H1 (cell line): ENCODE measurements around the gene NSUN6. TPM values are rescaled to one million over a fixed set of nuclear protein-coding genes. Genes with fewer than 3 reads are reported as not detected.

Experiments
- CTCF ChIA-PET: fragments of 300-600 bp; sonication (Branson Sonifier 250); formaldehyde crosslinking; loops from one replicate; lab custom pipeline; 2021; ENCODE audit not compliant: partially characterized antibody; lab: Charles Lee
- POLR2A ChIA-PET: fragments of 300-600 bp; sonication (Branson Sonifier 250); formaldehyde crosslinking; loops from one replicate; lab custom pipeline; 2021; ENCODE audit warnings: inconsistent platforms; ENCODE audit not compliant: partially characterized antibody; lab: Charles Lee
- DNase-seq, 2 experiments: peaks; one replicate each; pipeline versions ENCODE4 v3.0.0 to v3.0.0-alpha.2; 2010 to 2022; ENCODE audit warnings: low spot score in 2 of 2, low read depth in 1 of 2, mixed read lengths in 1 of 2
- FAIRE-seq: peaks from 2 replicates; lab custom pipeline; 2011; peaks lifted over from hg19 to GRCh38; lab: Jason Lieb, UNC
- H2AFZ ChIP-seq: 2 replicates; pipeline ENCODE4 v1.8.1; 2012; ENCODE audit warnings: low read length, inconsistent platforms
- H2AK5ac ChIP-seq: 2 replicates; pipeline ENCODE4 v1.6.1; 2013; ENCODE audit warnings: low read depth, low read length
- H2BK120ac ChIP-seq: replicated peaks from 2 replicates; pipeline ENCODE3; 2013; ENCODE audit warnings: low read depth, low read length, inconsistent platforms
- H2BK12ac ChIP-seq: 2 replicates; pipeline ENCODE4 v1.6.1; 2013; ENCODE audit warnings: low read depth, low read length
- H2BK15ac ChIP-seq: 2 replicates; pipeline ENCODE4 v1.6.1; 2013; ENCODE audit warnings: low read length
- H2BK20ac ChIP-seq: 2 replicates; pipeline ENCODE4 v1.6.1; 2013; ENCODE audit warnings: low read length
- H2BK5ac ChIP-seq: 2 replicates; pipeline ENCODE4 v1.6.1; 2013; ENCODE audit warnings: low read depth, low read length
- H3K14ac ChIP-seq: 2 replicates; pipeline ENCODE4 v1.6.1; 2013; ENCODE audit warnings: inconsistent platforms; ENCODE audit not compliant: insufficient read length
- H3K18ac ChIP-seq: 2 replicates; pipeline ENCODE4 v1.6.1; 2013; ENCODE audit warnings: low read length; ENCODE audit errors: extremely low read depth
- H3K23ac ChIP-seq: 2 replicates; pipeline ENCODE4 v1.6.1; 2013; ENCODE audit warnings: inconsistent platforms; ENCODE audit not compliant: insufficient read length
- H3K23me2 ChIP-seq: 2 replicates; pipeline ENCODE4 v1.6.1; 2013; ENCODE audit warnings: low read depth, low read length
- H3K27ac ChIP-seq: 2 replicates; pipeline ENCODE4 v1.6.1; 2011; ENCODE audit warnings: low read depth, low read length, inconsistent platforms
- H3K27me3 ChIP-seq, 4 experiments: replicated peaks in 1 of 4; 1 replicate in 1 of 4; 2 replicates in 3 of 4; pipeline versions ENCODE4 v1.6.1 to v1.8.1; 2011 to 2013; ENCODE audit warnings: low read length in 3 of 4, mild to moderate bottlenecking in 3 of 4, inconsistent platforms in 2 of 4, mixed read lengths in 2 of 4, moderate library complexity in 1 of 4; ENCODE audit not compliant: control insufficient read depth in 3 of 4, insufficient read depth in 3 of 4; ENCODE audit errors: extremely low read depth in 1 of 4
- H3K36me3 ChIP-seq, 4 experiments: 2 replicates each; pipeline versions ENCODE4 v1.6.1 to v1.8.1; 2011 to 2013; ENCODE audit warnings: mild to moderate bottlenecking in 4 of 4, low read length in 3 of 4, moderate library complexity in 2 of 4, control low read depth in 1 of 4, inconsistent platforms in 1 of 4; ENCODE audit not compliant: insufficient read depth in 4 of 4, control insufficient read depth in 2 of 4
- H3K4ac ChIP-seq: replicated peaks from 2 replicates; pipeline ENCODE3; 2013; ENCODE audit warnings: low read length, low read depth, mixed read lengths, inconsistent platforms; ENCODE audit not compliant: insufficient read length
- H3K4me1 ChIP-seq, 4 experiments: replicated peaks in 1 of 4; 1 replicate in 1 of 4; 2 replicates in 3 of 4; pipeline versions ENCODE4 v1.6.1 to v1.8.1; 2011 to 2013; ENCODE audit warnings: low read length in 3 of 4, inconsistent platforms in 2 of 4, mixed read lengths in 1 of 4; ENCODE audit not compliant: insufficient read depth in 4 of 4, control insufficient read depth in 3 of 4
- H3K4me2 ChIP-seq, 2 experiments: 2 replicates each; pipeline versions ENCODE4 v1.6.1 to v1.8.1; 2011 to 2013; ENCODE audit warnings: low read depth in 2 of 2, low read length in 2 of 2, control low read depth in 1 of 2, inconsistent platforms in 1 of 2, mild to moderate bottlenecking in 1 of 2; ENCODE audit not compliant: insufficient read depth in 1 of 2
- H3K4me3 ChIP-seq, 4 experiments: fragments of 200-600, 300-600 bp in 1 of 4; sonication (generic), shearing (Covaris generic), sonication (Bioruptor Twin) in 1 of 4; 2 replicates each; pipeline versions ENCODE4 v1.5.1 to v1.8.1; 2011 to 2016; ENCODE audit warnings: low read length in 4 of 4, low read depth in 3 of 4, control low read depth in 2 of 4, inconsistent platforms in 2 of 4, mild to moderate bottlenecking in 2 of 4, mixed read lengths in 1 of 4, moderate library complexity in 1 of 4; ENCODE audit not compliant: insufficient read depth in 2 of 4; ENCODE audit errors: extremely low read depth in 1 of 4
- H3K56ac ChIP-seq: replicated peaks from 2 replicates; pipeline ENCODE3; 2013; ENCODE audit warnings: low read depth, mild to moderate bottlenecking, mixed read lengths, low read length, inconsistent platforms; ENCODE audit not compliant: insufficient read length
- H3K79me1 ChIP-seq: 2 replicates; pipeline ENCODE4 v1.6.1; 2013; ENCODE audit warnings: low read depth, low read length, control low read depth
- H3K79me2 ChIP-seq, 2 experiments: 2 replicates each; pipeline versions ENCODE4 v1.6.1 to v1.8.1; 2012 to 2013; ENCODE audit warnings: low read length in 2 of 2, mild to moderate bottlenecking in 2 of 2, inconsistent platforms in 1 of 2; ENCODE audit not compliant: insufficient read depth in 2 of 2, control insufficient read depth in 1 of 2
- H3K9ac ChIP-seq, 4 experiments: replicated peaks in 1 of 4; 1 replicate in 1 of 4; 2 replicates in 3 of 4; pipeline versions ENCODE4 v1.6.1 to v1.8.1; 2011 to 2013; ENCODE audit warnings: low read depth in 3 of 4, low read length in 3 of 4, control low read depth in 2 of 4, mild to moderate bottlenecking in 2 of 4, moderate library complexity in 2 of 4, inconsistent platforms in 1 of 4; ENCODE audit errors: extremely low read depth in 1 of 4
- H3K9me3 ChIP-seq, 2 experiments: 2 replicates each; pipeline versions ENCODE4 v1.6.1 to v1.8.1; 2012 to 2013; ENCODE audit warnings: mild to moderate bottlenecking in 2 of 2, moderate library complexity in 2 of 2, control low read depth in 1 of 2, inconsistent platforms in 1 of 2, low read depth in 1 of 2, low read length in 1 of 2, mixed read lengths in 1 of 2; ENCODE audit not compliant: insufficient read depth in 2 of 2
- H4K20me1 ChIP-seq, 2 experiments: replicated peaks in 1 of 2; 2 replicates each; pipeline versions ENCODE3 to v1.8.1; 2011 to 2013; ENCODE audit warnings: inconsistent platforms in 2 of 2, low read length in 2 of 2, mild to moderate bottlenecking in 1 of 2; ENCODE audit not compliant: insufficient read depth in 2 of 2, control insufficient read depth in 1 of 2
- H4K5ac ChIP-seq: 2 replicates; pipeline ENCODE4 v1.6.1; 2013; ENCODE audit warnings: low read length, low read depth, mixed read lengths, inconsistent platforms; ENCODE audit not compliant: insufficient read length
- H4K8ac ChIP-seq: 2 replicates; pipeline ENCODE4 v1.8.0; 2013; ENCODE audit warnings: mild to moderate bottlenecking, moderate library complexity, low read length, inconsistent platforms; ENCODE audit not compliant: insufficient read depth; ENCODE audit errors: extremely low read depth
- H4K91ac ChIP-seq: replicated peaks from 2 replicates; pipeline ENCODE3; 2013; ENCODE audit warnings: low read length, mixed read lengths, inconsistent platforms; ENCODE audit not compliant: insufficient read length
- CEBPB ChIP-seq: IDR thresholded peaks from 2 replicates; pipeline ENCODE4 v1.6.1; 2012; ENCODE audit warnings: low read depth, low read length
- CREB1 ChIP-seq: IDR thresholded peaks from 2 replicates; pipeline ENCODE4 v1.6.1; 2012; ENCODE audit warnings: inconsistent platforms
- CTCF ChIP-seq, 3 experiments: IDR thresholded peaks; 1 replicate in 2 of 3; 2 replicates in 1 of 3; pipeline versions ENCODE4 v1.5.1 to v1.6.1; 2011; ENCODE audit warnings: low read length in 3 of 3, mild to moderate bottlenecking in 3 of 3, inconsistent platforms in 2 of 3, low read depth in 1 of 3, moderate library complexity in 1 of 3; ENCODE audit not compliant: insufficient read depth in 1 of 3; ENCODE audit errors: control extremely low read depth in 1 of 3
- PHF8 ChIP-seq: fragments of 200-600 bp; sonication (generic); conservative IDR thresholded peaks from 2 replicates; pipeline ENCODE4 v1.7.1; 2012; ENCODE audit warnings: low read depth, mild to moderate bottlenecking, inconsistent platforms, low read length, moderate library complexity
- POLR2A ChIP-seq, 2 experiments: IDR thresholded peaks; 1 replicate in 1 of 2; 2 replicates in 1 of 2; pipeline ENCODE4 v1.6.1; 2011; ENCODE audit warnings: low read depth in 2 of 2, low read length in 2 of 2, mild to moderate bottlenecking in 2 of 2; ENCODE audit errors: control extremely low read depth in 1 of 2
- POU5F1 ChIP-seq: IDR thresholded peaks from 2 replicates; pipeline ENCODE4 v1.6.1; 2011; ENCODE audit warnings: low read depth, mild to moderate bottlenecking, low read length, moderate library complexity
- RXRA ChIP-seq: IDR thresholded peaks from 2 replicates; pipeline ENCODE4 v1.6.1; 2011; ENCODE audit warnings: low read depth, mild to moderate bottlenecking, low read length, moderate library complexity; ENCODE audit not compliant: insufficient read depth
- SAP30 ChIP-seq: fragments of 300-600 bp; sonication (generic); IDR thresholded peaks from 2 replicates; pipeline ENCODE4 v1.7.1; 2012; ENCODE audit warnings: low read length, moderate library complexity, mild to moderate bottlenecking, inconsistent platforms; ENCODE audit not compliant: insufficient read depth, insufficient replicate concordance
- SIRT6 ChIP-seq: IDR thresholded peaks from one replicate; pipeline ENCODE4 v1.7.1; 2012; ENCODE audit warnings: low read length, inconsistent platforms
- SRF ChIP-seq: IDR thresholded peaks from 2 replicates; pipeline ENCODE4 v1.6.1; 2011; ENCODE audit warnings: mild to moderate bottlenecking, low read depth, low read length, moderate library complexity
- SUZ12 ChIP-seq: fragments of 200-600 bp; sonication (generic); IDR thresholded peaks from 2 replicates; pipeline ENCODE4 v1.6.1; 2012; ENCODE audit warnings: mild to moderate bottlenecking, inconsistent platforms, low read length, moderate library complexity, mixed read lengths
- TAF7 ChIP-seq: optimal IDR thresholded peaks from 2 replicates; pipeline ENCODE3; 2011; ENCODE audit warnings: low read depth, mild to moderate bottlenecking, inconsistent platforms, low read length, moderate library complexity, borderline replicate concordance
- TCF12 ChIP-seq: IDR thresholded peaks from 2 replicates; pipeline ENCODE4 v1.6.1; 2011; ENCODE audit warnings: low read depth, mild to moderate bottlenecking, low read length
- WGBS, 2 experiments: shearing (Covaris generic) in 1 of 2; methylation state at CpG; one replicate each; pipeline versions ENCODE4 v1.1.6 to v1.1.7; 2013 to 2015; ENCODE audit warnings: low lambda C conversion rate in 2 of 2, mixed read lengths in 2 of 2, inconsistent platforms in 1 of 2, low coverage in 1 of 2, missing lambda C conversion rate in 1 of 2; ENCODE audit not compliant: insufficient replicate concordance in 2 of 2, insufficient coverage in 1 of 2, insufficient read length in 1 of 2; ENCODE audit errors: extremely low coverage in 1 of 2, missing lambda C conversion rate in 1 of 2; 5-methylcytosine and 5-hydroxymethylcytosine counted together
- polyA plus RNA-seq, 7 experiments: library from polyadenylated mRNA; depleted of rRNA in 3 of 7; stranded (reverse) in 5 of 7; unstranded in 2 of 7; fragments of >200 nt in 5 of 7; fragments of 200-250 nt in 2 of 7; gene quantifications; 1 replicate in 5 of 7; 2 replicates in 1 of 7; 4 replicates in 1 of 7; pipeline versions ENCODE4 v1.2.1 to v1.2.3, GENCODE V29; 2011 to 2013; ENCODE audit warnings: missing spikeins in 2 of 7, mixed read lengths in 2 of 7
- total RNA-seq: library from RNA; stranded (reverse); fragmentation: NEBNext Ultra II Directional; extraction: Animal tissue kit (Norgen Biotek cat#: 25700); gene quantifications from 2 replicates; pipeline ENCODE4 v1.2.1, GENCODE V29; 2021

NSUN6 gene
- total and polyA plus RNA-seq, 2 of the 8 experiments (the other 6 are each of a cell fraction or from before 2014, with no cell fraction given) = 5.9 to 14.4 TPM

GRCh38 chr10:18527687-18528086 lies 123.7 kb downstream of the NSUN6 start:
- H3K4me2 ChIP-seq = no peak overlapping the region
- no peak overlapping the region for H3K4me3 ChIP-seq
- no peak overlapping the region for H2BK15ac ChIP-seq
- DNase-seq = no peak
- no peak overlapping the region for H3K9ac ChIP-seq
- FAIRE-seq = no peak
- no peak overlapping the region for H2AK5ac ChIP-seq
- H3K18ac ChIP-seq = no peak overlapping the region
- no peak overlapping the region for H2BK12ac ChIP-seq
- H3K56ac ChIP-seq = no peak overlapping the region
- H3K23me2 ChIP-seq = no peaks in the 10 kb centered on the region
- no peak overlapping the region for H2BK20ac ChIP-seq
- H2BK5ac ChIP-seq = no peak overlapping the region
- no peak overlapping the region for H3K4ac ChIP-seq
- no peaks in the 10 kb centered on the region for H3K4me1 ChIP-seq
- H3K27ac ChIP-seq = no peak overlapping the region
- H4K5ac ChIP-seq = no peak overlapping the region
- H2BK120ac ChIP-seq = no peak overlapping the region
- peaks cover 5 to 6% of the 10 kb centered on the region in 2 experiments; a peak in 1 of 4 replicates for H3K9me3 ChIP-seq
- no peak overlapping the region for H3K23ac ChIP-seq
- no peaks in the 10 kb centered on the region for H3K79me1 ChIP-seq
- H3K79me2 ChIP-seq = no peaks in the 10 kb centered on the region
- H4K91ac ChIP-seq = no peak overlapping the region
- POLR2A ChIA-PET = interaction anchor here (0.9 kb wide), 1 partner anchor 9 kb away, joined by 3 read pairs; no protein-coding TSS in a partner anchor
- H4K8ac ChIP-seq = no peak overlapping the region
- CTCF ChIA-PET = interaction anchor here (0.9 kb wide), 1 partner anchor 9 kb away, joined by 3 read pairs; no protein-coding TSS in a partner anchor
- peaks cover 0 to 5% (median 0%) of the 10 kb centered on the region in 4 experiments; a peak in 3 of 8 replicates for H3K36me3 ChIP-seq
- H3K27me3 ChIP-seq = no peaks in the 10 kb centered on the region
- 94% methylated on average over 2 of the region's 2 CpGs; no CpG with 5 or more reads in 1 of the 2 experiments for WGBS, 2 experiments
- no peak overlapping the region for H2AFZ ChIP-seq
- H3K14ac ChIP-seq = no peak overlapping the region
- H4K20me1 ChIP-seq = no peaks in the 10 kb centered on the region
- TF ChIP-seq POU5F1 (no peak), CTCF (IDR thresholded peaks at IDR 0.05; ENCODE audit: control extremely low read depth in 1 of 3, insufficient read depth in 1 of 3, low read depth in 1 of 3, low read length in 3 of 3) (no peak), RXRA (no peak), CEBPB (no peak), SUZ12 (no peak), CREB1 (no peak), SAP30 (no peak), TCF12 (no peak), SRF (no peak), TAF7 (no peak), POLR2A (IDR thresholded peaks at IDR 0.05; ENCODE audit: control extremely low read depth in 1 of 2, low read depth in 2 of 2, low read length in 2 of 2) (no peak), SIRT6 (no peak), PHF8 (no peak)
